T-cell (primary cell): ENCODE results near the gene AURKB. TPM values are rescaled to one million over a fixed set of nuclear protein-coding genes. Genes with fewer than 3 reads are reported as not detected.
"Not testable (repeated sequence)": the region's sequence is repeated elsewhere in the genome, so short reads cannot be mapped to it uniquely, and the experiment has no call there.

Experiments used
- ATAC-seq, 4 experiments: fragments of 200-7000 bp in 3 of 4; fragments of 150-1000 bp in 1 of 4; cut with Tn5 transposase; replicated peaks in 1 of 4; 1 replicate in 3 of 4; 2 replicates in 1 of 4; pipeline ENCODE4 v1.10.0; 2021; ENCODE audit warnings: moderate library complexity in 3 of 4, mild to moderate bottlenecking in 2 of 4, moderate number of reproducible peaks in 1 of 4
- CTCF ChIA-PET, 2 donors: fragments of 300-600 bp; sonication (Branson Sonifier 250); formaldehyde crosslinking; loops; one replicate each; lab custom pipeline; 2022; ENCODE audit warnings: antibody characterized with exemption in 2 of 2; lab: Charles Lee
- POLR2A ChIA-PET, 2 donors: fragments of 300-600 bp; sonication (Branson Sonifier 250); formaldehyde crosslinking; loops; one replicate each; lab custom pipeline; 2022; ENCODE audit warnings: antibody characterized with exemption in 2 of 2; lab: Charles Lee
- DNase-seq, 35 experiments: peaks; one replicate each; pipeline versions ENCODE4 v3.0.0 to v3.0.0-alpha.2; 2013 to 2023
- H3K27ac ChIP-seq: one replicate; pipeline ENCODE4 v1.5.1; 2013; ENCODE audit warnings: low read length
- H3K27me3 ChIP-seq, 2 experiments: replicated peaks in 1 of 2; 1 replicate in 1 of 2; 2 replicates in 1 of 2; pipeline versions ENCODE4 v1.6.1 to v1.7.0; 2013; ENCODE audit warnings: low read length in 1 of 2, mixed read lengths in 1 of 2; ENCODE audit not compliant: control insufficient read depth in 2 of 2, insufficient read depth in 2 of 2; ENCODE audit errors: extremely low read depth in 1 of 2
- H3K36me3 ChIP-seq, 2 donors: 1 replicate in 1 of 2; 2 replicates in 1 of 2; pipeline versions ENCODE4 v1.6.1 to v1.7.0; 2013; ENCODE audit warnings: low read length in 1 of 2; ENCODE audit not compliant: control insufficient read depth in 2 of 2, insufficient read depth in 1 of 2; ENCODE audit errors: extremely low read depth in 1 of 2
- H3K4me1 ChIP-seq, 2 experiments: 1 replicate in 1 of 2; 2 replicates in 1 of 2; pipeline versions ENCODE4 v1.6.1 to v1.7.0; 2013; ENCODE audit warnings: low read length in 2 of 2, mixed read lengths in 1 of 2; ENCODE audit not compliant: insufficient read depth in 2 of 2, control insufficient read depth in 1 of 2; ENCODE audit errors: extremely low read depth in 1 of 2
- H3K4me3 ChIP-seq, 2 donors: 1 replicate in 1 of 2; 2 replicates in 1 of 2; pipeline versions ENCODE4 v1.5.1 to v1.7.0; 2013; ENCODE audit warnings: mild to moderate bottlenecking in 2 of 2, low read length in 1 of 2, moderate library complexity in 1 of 2; ENCODE audit not compliant: control insufficient read depth in 1 of 2; ENCODE audit errors: extremely low read depth in 1 of 2
- H3K9me3 ChIP-seq: 2 replicates; pipeline ENCODE4 v1.7.0; 2013
- H3K27ac Mint-ChIP-seq, 2 donors: one replicate each; pipeline ENCODE4 v1.8.0; 2020 to 2021; ENCODE audit warnings: mild to moderate bottlenecking in 2 of 2, mixed read lengths in 2 of 2
- H3K27me3 Mint-ChIP-seq, 2 donors: one replicate each; pipeline ENCODE4 v1.8.0; 2021 to 2022; ENCODE audit warnings: mixed read lengths in 2 of 2
- H3K36me3 Mint-ChIP-seq: one replicate; pipeline ENCODE4 v1.8.0; 2021; ENCODE audit warnings: mixed read lengths
- H3K4me1 Mint-ChIP-seq, 3 donors: one replicate each; pipeline ENCODE4 v1.8.0; 2020 to 2022; ENCODE audit warnings: mixed read lengths in 3 of 3, mild to moderate bottlenecking in 1 of 3
- H3K4me3 Mint-ChIP-seq, 3 donors: one replicate each; pipeline ENCODE4 v1.8.0; 2020 to 2022; ENCODE audit warnings: mild to moderate bottlenecking in 3 of 3, mixed read lengths in 3 of 3, moderate library complexity in 3 of 3
- H3K9me3 Mint-ChIP-seq, 3 donors: one replicate each; pipeline ENCODE4 v1.8.0; 2020 to 2022; ENCODE audit warnings: mixed read lengths in 3 of 3
- WGBS: methylation state at CpG from one replicate; pipeline ENCODE4 v1.1.5; 2013; ENCODE audit warnings: missing lambda C conversion rate; ENCODE audit not compliant: insufficient coverage; 5-methylcytosine and 5-hydroxymethylcytosine counted together
- total RNA-seq, 35 experiments: library from RNA in 6 of 35; stranded (reverse) in 6 of 35; fragments of 120-200 nt in 1 of 35; gene quantifications; one replicate each; pipeline versions ENCODE4 v1.2.1 to v1.2.4 and lab custom pipeline; 2013 to 2026

AURKB gene
- total RNA-seq, 5 donors from 2014 or later (not counting 1 experiment from before 2014, with no cell fraction given): 1.0 to 2.7 (median 1.7) TPM

DNA sequence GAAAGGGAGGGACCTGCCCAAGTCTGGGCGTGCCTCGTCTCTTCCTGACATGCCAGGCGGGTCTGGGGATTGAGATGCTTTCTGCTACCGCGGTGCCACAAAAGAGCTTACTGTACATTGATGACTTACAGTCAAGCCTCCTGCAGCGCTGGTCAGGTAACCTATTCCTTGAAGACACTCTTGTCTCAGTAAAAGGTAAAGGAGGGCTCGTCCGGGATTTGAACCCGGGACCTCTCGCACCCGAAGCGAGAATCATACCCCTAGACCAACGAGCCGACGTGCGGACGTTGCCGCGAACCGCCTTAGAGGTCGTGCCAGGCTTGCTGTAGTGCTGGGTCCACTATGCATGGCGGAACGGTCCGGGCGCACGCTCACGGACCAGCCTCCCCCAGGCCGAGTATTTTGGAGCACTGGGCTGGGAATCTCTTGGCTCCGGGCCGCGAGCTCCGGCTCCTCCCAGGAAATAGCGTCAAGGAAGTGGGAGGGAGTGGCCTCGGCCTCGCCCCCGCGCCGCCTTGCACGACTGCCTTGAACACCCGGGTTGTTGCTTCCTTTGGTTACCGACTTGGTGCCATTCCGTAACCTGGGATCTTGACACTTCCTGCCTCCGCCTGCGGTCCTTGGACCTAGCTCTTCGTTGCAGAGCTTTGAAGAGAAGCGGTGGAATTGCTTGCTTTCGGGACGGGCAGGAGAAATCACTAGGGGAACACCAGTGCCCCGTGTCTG is 12.4 kb upstream of the AURKB start:
- Histone ChIP-seq H3K36me3 (peaks cover 0 to 21% of the 10 kb centered on the region in 2 donors), H3K4me3 (peak overlapping the region; percentile 91 to 93), H3K9me3 (no peaks in the 10 kb centered on the region), H3K27ac (peak overlapping the region; percentile 96), H3K27me3 (no peaks in the 10 kb centered on the region), H3K4me1 (peaks cover 14 to 73% of the 10 kb centered on the region in 2 experiments)
- Mint-ChIP-seq H3K27ac (peak overlapping the region; percentile 95 to 98), H3K4me1 (peaks cover 61 to 73% (median 69%) of the 10 kb centered on the region in 3 donors), H3K9me3 (no peaks in the 10 kb centered on the region), H3K27me3 (peaks cover 0 to 9% of the 10 kb centered on the region in 2 donors), H3K4me3 (peak overlapping the region; percentile 87 to 94 (median 92)), H3K36me3 (peaks cover 20% of the 10 kb centered on the region)
- POLR2A ChIA-PET: interaction anchor here (0.9 to 3.3 kb wide), 5 partner anchors 21 to 62 kb away, joined by 3 to 17 read pairs (median 4); no protein-coding TSS in a partner anchor
- ATAC-seq (peak; percentile 57 to 59 (median 58)), DNase-seq (peak; percentile 75 to 92 (median 84))
- CTCF ChIA-PET: interaction anchor here in 1 of 2 donors (1.0 to 2.9 kb wide), 8 partner anchors 12 to 103 kb away, joined by 3 to 27 read pairs (median 7); partner anchors contain the start of genes AURKB, CTC1, PFAS and RANGRF
- WGBS: 0% methylated on average over 39 of the region's 49 CpGs

DNA sequence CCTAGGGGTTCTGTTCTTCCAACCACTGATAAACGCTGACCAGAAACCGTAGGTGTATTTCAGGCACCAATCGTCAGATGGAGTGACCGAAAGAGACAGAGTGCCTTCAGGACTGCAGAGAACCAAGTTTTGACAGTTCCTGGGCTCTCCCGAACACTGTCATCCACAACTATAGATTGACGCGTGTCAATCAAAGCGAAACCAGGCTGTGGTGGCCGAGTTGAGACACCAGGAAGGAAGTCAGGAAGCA is 11.9 kb upstream of the AURKB start:
- 0% methylated on average over 9 of the region's 9 CpGs for WGBS
- Mint-ChIP-seq H3K27ac (peak overlapping the region; percentile 95 to 98), H3K9me3 (no peaks in the 10 kb centered on the region), H3K4me1 (peaks cover 56 to 68% (median 64%) of the 10 kb centered on the region in 3 donors), H3K36me3 (peaks cover 15% of the 10 kb centered on the region), H3K27me3 (peaks cover 0 to 9% of the 10 kb centered on the region in 2 donors), H3K4me3 (peak overlapping the region; percentile 87 to 94 (median 92))
- peak overlapping the region; percentile 91 to 93 for H3K4me3 ChIP-seq
- CTCF ChIA-PET: interaction anchor here in 1 of 2 donors (1.0 to 2.9 kb wide), 8 partner anchors 11 to 103 kb away, joined by 3 to 27 read pairs (median 7); partner anchors contain the start of genes AURKB, CTC1, PFAS and RANGRF
- ATAC-seq (peak; percentile 36 to 59 (median 46)), DNase-seq (peak in 4 of 35 experiments; percentile 66 to 90 (median 80))
- H3K27me3 ChIP-seq: no peaks in the 10 kb centered on the region
- H3K27ac ChIP-seq: peak overlapping the region; percentile 96
- no peaks in the 10 kb centered on the region for H3K9me3 ChIP-seq
- peaks cover 14 to 68% of the 10 kb centered on the region in 2 experiments for H3K4me1 ChIP-seq
- peaks cover 0 to 16% of the 10 kb centered on the region in 2 donors for H3K36me3 ChIP-seq
- POLR2A ChIA-PET: interaction anchor here (1.1 to 3.3 kb wide), 8 partner anchors 30 to 73 kb away, joined by 3 to 17 read pairs (median 7); partner anchors contain the start of genes BORCS6 (in 1 of the 2) and SLC25A35 (in 1 of the 2)

GRCh38 chr17:8221663-8222379 is 11.4 kb upstream of the AURKB start:
- H3K36me3 ChIP-seq: peaks cover 0 to 12% of the 10 kb centered on the region in 2 donors
- peak overlapping the region; percentile 91 to 93 for H3K4me3 ChIP-seq
- Mint-ChIP-seq H3K4me3 (peak overlapping the region; percentile 87 to 94 (median 92)), H3K27me3 (peaks cover 0 to 9% of the 10 kb centered on the region in 2 donors), H3K4me1 (peaks cover 51 to 63% (median 59%) of the 10 kb centered on the region in 3 donors), H3K9me3 (no peaks in the 10 kb centered on the region), H3K27ac (peak overlapping the region; percentile 95 to 98), H3K36me3 (peaks cover 10% of the 10 kb centered on the region)
- POLR2A ChIA-PET: interaction anchor here (0.6 to 3.3 kb wide), 15 partner anchors 11 to 155 kb away, joined by 3 to 17 read pairs (median 6); partner anchors contain the start of genes BORCS6 (in 2 of the 2), AURKB (in 1 of the 2), CTC1 (in 1 of the 2) and KRABD2 (in 1 of the 2)
- peak; percentile 61 to 66 (median 62) for ATAC-seq
- peak overlapping the region; percentile 96 for H3K27ac ChIP-seq
- H3K27me3 ChIP-seq: no peaks in the 10 kb centered on the region
- 0% methylated on average over 36 of the region's 40 CpGs for WGBS
- CTCF ChIA-PET: interaction anchor here (0.5 to 2.9 kb wide), 16 partner anchors 11 to 501 kb away, joined by 3 to 27 read pairs (median 4); partner anchors contain the start of genes AURKB (in 1 of the 2), BORCS6 (in 1 of the 2), CTC1 (in 1 of the 2) and PFAS (in 1 of the 2)
- peak; percentile 71 to 94 (median 87) for DNase-seq
- peaks cover 14 to 63% of the 10 kb centered on the region in 2 experiments for H3K4me1 ChIP-seq
- no peaks in the 10 kb centered on the region for H3K9me3 ChIP-seq

DNA sequence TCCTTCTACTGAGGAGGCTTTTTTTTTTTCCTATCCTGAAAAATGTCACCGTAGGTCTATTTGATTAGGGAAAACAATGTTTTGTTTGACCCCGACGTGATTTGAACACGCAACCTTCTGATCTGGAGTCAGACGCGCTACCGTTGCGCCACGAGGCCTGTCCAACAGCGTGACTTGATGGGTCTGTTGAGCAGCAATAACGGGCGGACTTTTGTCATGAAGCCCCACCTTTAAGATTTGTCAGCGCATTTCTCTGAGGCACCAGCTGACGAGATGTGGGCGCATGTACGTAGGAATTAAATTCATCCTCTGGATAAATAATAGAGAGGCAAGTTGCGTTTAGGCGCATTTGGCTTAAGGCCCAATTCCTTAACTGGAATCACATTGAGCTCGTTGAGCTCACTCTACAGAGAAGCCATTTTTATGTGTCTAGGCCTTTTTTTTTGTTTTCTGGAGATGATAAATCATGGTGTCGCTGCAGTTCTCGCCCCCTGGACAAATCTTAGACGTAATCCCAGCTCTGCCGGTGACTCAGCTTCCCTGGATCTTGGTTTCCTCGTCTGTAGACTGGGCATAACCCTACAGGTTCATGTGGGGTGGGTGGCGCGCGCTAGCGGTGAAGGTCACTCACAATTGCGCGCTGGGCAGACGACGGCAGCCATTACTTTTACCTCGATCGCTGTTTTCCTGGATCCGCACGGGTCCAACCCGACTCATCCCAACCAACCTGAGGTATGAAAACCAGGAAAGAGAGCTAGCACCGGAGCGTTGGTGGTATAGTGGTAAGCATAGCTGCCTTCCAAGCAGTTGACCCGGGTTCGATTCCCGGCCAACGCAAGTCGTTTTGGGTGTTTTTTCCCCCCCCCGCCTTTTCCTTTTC is 10.6 kb upstream of the AURKB start:
- Mint-ChIP-seq H3K27me3 (peaks cover 0 to 9% of the 10 kb centered on the region in 2 donors), H3K4me1 (peaks cover 43 to 55% (median 51%) of the 10 kb centered on the region in 3 donors), H3K9me3 (no peaks in the 10 kb centered on the region), H3K27ac (peak overlapping the region; percentile 95 to 98), H3K4me3 (peak overlapping the region; percentile 87 to 94 (median 92)), H3K36me3 (peaks cover 7% of the 10 kb centered on the region)
- Histone ChIP-seq H3K27me3 (no peaks in the 10 kb centered on the region), H3K9me3 (no peaks in the 10 kb centered on the region), H3K27ac (peak overlapping the region; percentile 96), H3K4me3 (peak overlapping the region; percentile 91 to 93), H3K36me3 (peaks cover 0 to 11% of the 10 kb centered on the region in 2 donors), H3K4me1 (peaks cover 9 to 55% of the 10 kb centered on the region in 2 experiments)
- DNase-seq: peak; percentile 66 to 90 (median 83)
- WGBS: 4% methylated on average over 27 of the region's 45 CpGs
- POLR2A ChIA-PET: interaction anchor here (0.5 to 3.3 kb wide), 19 partner anchors 9 to 768 kb away, joined by 3 to 17 read pairs (median 4); partner anchors contain the start of genes BORCS6 (in 2 of the 2), AURKB (in 1 of the 2), CTC1 (in 1 of the 2) and KRABD2 (in 1 of the 2)
- CTCF ChIA-PET: interaction anchor here (0.5 to 2.9 kb wide), 14 partner anchors 10 to 502 kb away, joined by 3 to 27 read pairs (median 4); partner anchors contain the start of genes AURKB (in 1 of the 2), BORCS6 (in 1 of the 2), CTC1 (in 1 of the 2) and PFAS (in 1 of the 2)
- peak in 3 of 4 experiments; percentile 15 to 31 (median 20) for ATAC-seq

- H3K4me1 ChIP-seq: peaks cover 2 to 17% of the 10 kb centered on the region in 2 experiments
- H3K27ac ChIP-seq, H3K27me3 Mint-ChIP-seq, H3K36me3 ChIP-seq, H3K27me3 ChIP-seq, H3K9me3 ChIP-seq, H3K9me3 Mint-ChIP-seq, H3K4me3 Mint-ChIP-seq, DNase-seq, H3K27ac Mint-ChIP-seq, H3K4me3 ChIP-seq, ATAC-seq, H3K36me3 Mint-ChIP-seq: not testable (repeated sequence)
- ChIA-PET CTCF (interaction anchor here in 1 of 2 donors (0.6 kb wide), 1 partner anchor 10 kb away, joined by 3 read pairs; no protein-coding TSS in a partner anchor), POLR2A (interaction anchor here in 1 of 2 donors (0.6 kb wide), 1 partner anchor 95 kb away, joined by 5 read pairs; no protein-coding TSS in a partner anchor)
- peaks cover 17 to 24% (median 23%) of the 10 kb centered on the region in 3 donors for H3K4me1 Mint-ChIP-seq
- WGBS: 89% methylated on average over 5 of the region's 15 CpGs
Measured at GRCh38 chr17:8214000-8214399, 3.6 kb upstream of the AURKB start.
